ENCODE measurements around the gene CCDC127.

Gene CCDC127

GRCh38 chr5:189976-190365 lies 28.0 kb downstream of the CCDC127 start:
- no peak for DNase-seq (ENCODE audit: low read depth in 3 of 3)

GRCh38 chr5:189486-189885 lies 28.5 kb downstream of the CCDC127 start:
- no peak for DNase-seq (ENCODE audit: low read depth in 3 of 3)

GRCh38 chr5:188488-189481 lies 29.2 kb downstream of the CCDC127 start:
- peak; percentile 77 to 89 (median 81) for DNase-seq (ENCODE audit: low read depth in 3 of 3)

- DNase-seq (ENCODE audit: low read depth in 3 of 3) = no peak
Observed at GRCh38 chr5:187617-188451, 30.1 kb downstream of the CCDC127 start.

GRCh38 chr5:187042-187431 lies 30.9 kb downstream of the CCDC127 start:
- DNase-seq (ENCODE audit: low read depth in 3 of 3) = no peak

GRCh38 chr5:186091-187041 lies 31.6 kb downstream of the CCDC127 start:
- no peak for DNase-seq (ENCODE audit: low read depth in 3 of 3)

GRCh38 chr5:185095-186070 lies 32.6 kb downstream of the CCDC127 start:
- no peak for DNase-seq (ENCODE audit: low read depth in 3 of 3)

GRCh38 chr5:184471-184870 lies 33.5 kb downstream of the CCDC127 start:
- no peak for DNase-seq (ENCODE audit: low read depth in 3 of 3)

GRCh38 chr5:182126-182525 lies 35.8 kb downstream of the CCDC127 start:
- no peak for DNase-seq (ENCODE audit: low read depth in 3 of 3)

- no peak for DNase-seq (ENCODE audit: low read depth in 3 of 3)
Observed at GRCh38 chr5:181566-181965, 36.4 kb downstream of the CCDC127 start.

- DNase-seq (ENCODE audit: low read depth in 3 of 3) = no peak
Observed at GRCh38 chr5:181160-181559, 36.8 kb downstream of the CCDC127 start.

- no peak for DNase-seq (ENCODE audit: low read depth in 3 of 3)
Observed at GRCh38 chr5:180286-180918, 37.6 kb downstream of the CCDC127 start.

GRCh38 chr5:179401-179800 lies 38.6 kb downstream of the CCDC127 start:
- no peak for DNase-seq (ENCODE audit: low read depth in 3 of 3)

GRCh38 chr5:178110-178509 lies 39.8 kb downstream of the CCDC127 start:
- DNase-seq (ENCODE audit: low read depth in 3 of 3) = no peak

- DNase-seq (ENCODE audit: low read depth in 3 of 3) = no peak
Observed at GRCh38 chr5:176296-176823, 41.6 kb downstream of the CCDC127 start.

- no peak for DNase-seq (ENCODE audit: low read depth in 3 of 3)
Observed at GRCh38 chr5:174876-175465, 43.0 kb downstream of the CCDC127 start.

GRCh38 chr5:174291-174600 lies 43.7 kb downstream of the CCDC127 start:
- DNase-seq (ENCODE audit: low read depth in 3 of 3) = no peak

GRCh38 chr5:173392-174290 lies 44.3 kb downstream of the CCDC127 start:
- DNase-seq (ENCODE audit: low read depth in 3 of 3) = no peak

All from stimulated activated CD4-positive, alpha-beta T cell treated with anti-CD3 and anti-CD28 coated beads, TNF-alpha, amount 100 ng/mL, for 24 hours (primary cell).